ENCODE measurements around the gene EIF4G3. TPM values are rescaled to one million over a fixed set of nuclear protein-coding genes. Genes with fewer than 3 reads are reported as not detected.

The EIF4G3 gene
- total RNA-seq, 4 donors from 2014 or later: 82.1 to 143 (median 101) TPM

- WGBS, 2 donors (ENCODE audit: low coverage in 1 of 2): 56 to 65% methylated on average over 3 of the region's 3 CpGs
- H3K9me3 ChIP-seq: no peaks in the 10 kb centered on the region
- in situ Hi-C loops (cut with MboI; ENCODE audit: low pct_ligation_motif_present in 1 of 4, low pct_unique_long_range_greater_than_20kb in 1 of 4, low sequenced_read_pairs in 3 of 4) (no loop called here), intact Hi-C loops (cut with DNase I; ENCODE audit: low total_unique reads) (no loop called here)
- peaks cover 0 to 12% (median 0%) of the 10 kb centered on the region in 4 donors for H3K4me1 ChIP-seq
- no peaks in the 10 kb centered on the region for H3K27me3 ChIP-seq
- no peak overlapping the region for H3K4me3 ChIP-seq
- DNase-seq: no peak
- TF ChIP-seq CTCF (IDR thresholded peaks at IDR 0.05) (no peak), POLR2AphosphoS5 (IDR thresholded peaks at IDR 0.05) (no peak), EP300 (IDR thresholded peaks at IDR 0.05; ENCODE audit: low read depth) (no peak), POLR2A (IDR thresholded peaks at IDR 0.05) (no peak)
- no peak overlapping the region for H3K27ac ChIP-seq
- H3K36me3 ChIP-seq: no peaks in the 10 kb centered on the region
Observed at GRCh38 chr1:21066356-21067012, 110.2 kb downstream of the EIF4G3 start.

- H3K4me1 ChIP-seq: peaks cover 0 to 12% (median 0%) of the 10 kb centered on the region in 4 donors
- H3K4me3 ChIP-seq: no peak overlapping the region
- WGBS, 2 donors (ENCODE audit: low coverage in 1 of 2): 90 to 100% methylated on average over 1 to 2 of the region's 2 CpGs
- in situ Hi-C loops (cut with MboI; ENCODE audit: low pct_ligation_motif_present in 1 of 4, low pct_unique_long_range_greater_than_20kb in 1 of 4, low sequenced_read_pairs in 3 of 4): no loop called here
- no peaks in the 10 kb centered on the region for H3K27me3 ChIP-seq
- intact Hi-C loops (cut with DNase I; ENCODE audit: low total_unique reads): no loop called here
- H3K9me3 ChIP-seq: no peaks in the 10 kb centered on the region
- DNase-seq: no peak
- H3K27ac ChIP-seq: no peak overlapping the region
- TF ChIP-seq POLR2AphosphoS5 (IDR thresholded peaks at IDR 0.05) (no peak), EP300 (IDR thresholded peaks at IDR 0.05; ENCODE audit: low read depth) (no peak), CTCF (IDR thresholded peaks at IDR 0.05) (no peak), POLR2A (IDR thresholded peaks at IDR 0.05) (no peak)
- H3K36me3 ChIP-seq: no peaks in the 10 kb centered on the region
Observed at GRCh38 chr1:21065851-21066250, 110.8 kb downstream of the EIF4G3 start.

GRCh38 chr1:21064057-21064456 is 112.6 kb downstream of the EIF4G3 start:
- H3K4me1 ChIP-seq: peaks cover 0 to 2% (median 0%) of the 10 kb centered on the region in 4 donors
- no peak for DNase-seq
- in situ Hi-C loops (cut with MboI; ENCODE audit: low pct_ligation_motif_present in 1 of 4, low pct_unique_long_range_greater_than_20kb in 1 of 4, low sequenced_read_pairs in 3 of 4): no loop called here
- no peak for TF ChIP-seq CTCF (IDR thresholded peaks at IDR 0.05)
- TF ChIP-seq EP300 (IDR thresholded peaks at IDR 0.05; ENCODE audit: low read depth): no peak
- TF ChIP-seq POLR2A (IDR thresholded peaks at IDR 0.05): no peak
- WGBS, 2 donors (ENCODE audit: low coverage in 1 of 2): 98% methylated on average over 3 of the region's 3 CpGs; no CpG with 5 or more reads in 1 of the 2 donors
- intact Hi-C loops (cut with DNase I; ENCODE audit: low total_unique reads): no loop called here
- H3K27me3 ChIP-seq: no peaks in the 10 kb centered on the region
- H3K4me3 ChIP-seq: no peak overlapping the region
- no peak overlapping the region for H3K27ac ChIP-seq
- H3K9me3 ChIP-seq: no peaks in the 10 kb centered on the region
- H3K36me3 ChIP-seq: no peaks in the 10 kb centered on the region

GRCh38 chr1:21060523-21060922 is 116.2 kb downstream of the EIF4G3 start:
- intact Hi-C loops (cut with DNase I; ENCODE audit: low total_unique reads): no loop called here
- TF ChIP-seq EP300 (IDR thresholded peaks at IDR 0.05; ENCODE audit: low read depth) (no peak), POLR2A (IDR thresholded peaks at IDR 0.05) (no peak), CTCF (IDR thresholded peaks at IDR 0.05) (no peak), POLR2AphosphoS5 (IDR thresholded peaks at IDR 0.05) (no peak)
- Histone ChIP-seq H3K4me3 (no peak overlapping the region), H3K36me3 (no peaks in the 10 kb centered on the region), H3K27ac (no peak overlapping the region), H3K4me1 (peaks cover 0 to 6% (median 2%) of the 10 kb centered on the region in 4 donors), H3K9me3 (no peaks in the 10 kb centered on the region), H3K27me3 (no peaks in the 10 kb centered on the region)
- WGBS, 2 donors (ENCODE audit: low coverage in 1 of 2): 74 to 87% methylated on average over 2 to 5 of the region's 5 CpGs
- in situ Hi-C loops (cut with MboI; ENCODE audit: low pct_ligation_motif_present in 1 of 4, low pct_unique_long_range_greater_than_20kb in 1 of 4, low sequenced_read_pairs in 3 of 4): no loop called here
- DNase-seq: no peak

Data from transverse colon (tissue), 4 donors.